Stimulated activated CD8-positive, alpha-beta memory T cell treated with anti-CD3 and anti-CD28 coated beads, Interleukin-15, amount 100 ng/mL, for 1 hour (primary cell): ENCODE data around the gene SAMD11.

Experiments used
- DNase-seq: peaks from one replicate; pipeline ENCODE4 v3.0.0-alpha.2; 2020; ENCODE audit warnings: low read depth

The SAMD11 gene

GRCh38 chr1:993379-993995 is 69.8 kb downstream of the SAMD11 start:
- no peak for DNase-seq
